Superior temporal gyrus (tissue), 1 donor: ENCODE results near the gene KCNK1.

Experiments used
- DNase-seq: peaks from one replicate; pipeline ENCODE4 v3.0.0-alpha.2; 2016; ENCODE audit errors: extremely low spot score

KCNK1 gene

DNA sequence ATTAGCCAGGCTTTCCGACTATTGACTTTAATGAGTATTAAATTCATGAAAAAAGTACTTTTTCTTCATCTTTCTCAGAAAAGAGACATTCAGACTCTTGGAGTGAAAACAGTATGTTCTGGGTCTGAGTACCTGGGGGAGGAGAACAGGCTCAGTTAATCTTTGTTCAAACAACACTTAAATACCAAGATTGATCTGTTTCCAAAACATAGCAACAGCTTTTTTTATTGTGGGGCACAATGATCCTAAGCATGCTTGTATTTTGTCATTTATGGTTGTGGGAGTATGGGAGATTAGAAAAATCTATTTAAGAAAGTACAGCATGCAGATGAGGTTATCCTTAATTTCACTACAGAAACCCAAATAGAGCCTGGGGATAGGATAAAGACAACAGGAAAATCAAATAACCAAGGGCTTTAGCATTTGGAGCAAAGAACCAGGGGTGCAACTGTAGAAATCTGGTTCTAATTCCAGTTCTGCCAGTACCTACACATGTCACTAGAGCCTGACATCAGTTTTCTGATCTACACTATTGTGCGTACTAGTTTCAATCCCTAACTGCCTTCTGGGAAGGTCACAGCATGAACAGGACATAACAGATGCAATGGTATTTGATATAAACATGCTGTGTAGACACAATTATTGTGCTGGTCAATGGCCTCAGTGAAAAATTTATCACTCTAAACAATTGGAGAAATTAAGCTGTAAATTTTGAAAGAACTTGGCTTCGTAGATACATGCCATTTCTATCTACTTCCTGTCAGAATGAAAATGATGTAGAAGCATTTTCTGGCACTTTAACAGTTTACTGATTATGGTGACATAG is 91.2 kb downstream of the KCNK1 start:
- DNase-seq: no peak

DNA sequence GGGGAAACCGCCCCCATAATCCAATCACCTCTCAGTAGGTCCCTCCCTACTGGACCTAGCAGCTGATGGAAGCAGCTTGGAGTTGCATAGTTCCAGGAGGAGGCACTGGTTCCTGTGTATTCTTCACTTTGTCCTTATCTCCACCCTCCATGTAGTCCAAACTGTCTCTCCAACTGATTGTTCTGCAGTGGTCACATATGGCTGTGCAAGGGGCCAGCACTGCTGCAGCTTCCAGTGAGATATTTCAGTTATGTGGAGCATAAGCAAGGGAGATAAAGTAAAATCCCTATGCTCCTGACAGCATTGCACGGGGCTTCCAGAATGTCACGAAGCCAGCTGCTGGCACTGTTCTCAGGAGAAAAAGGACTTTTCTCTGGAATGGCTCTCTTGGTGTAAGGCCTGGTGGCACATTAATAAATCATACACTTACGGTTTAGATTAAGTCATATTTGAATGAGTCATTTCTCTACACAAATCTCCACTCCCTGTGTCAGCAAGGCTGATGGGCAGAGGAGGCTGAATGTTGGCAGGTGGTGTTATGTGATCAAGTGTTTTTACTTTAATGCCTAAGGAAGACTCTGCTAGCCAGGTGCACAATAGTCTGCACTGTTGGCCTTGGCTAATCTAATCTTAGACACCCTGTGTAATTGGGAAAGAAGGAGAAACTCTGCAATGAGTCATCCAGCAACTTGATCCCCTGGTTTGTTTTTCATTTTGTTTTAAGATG is 93.4 kb downstream of the KCNK1 start:
- no peak for DNase-seq

GRCh38 chr1:233707880-233708815 is 94.2 kb downstream of the KCNK1 start:
- no peak for DNase-seq

DNA sequence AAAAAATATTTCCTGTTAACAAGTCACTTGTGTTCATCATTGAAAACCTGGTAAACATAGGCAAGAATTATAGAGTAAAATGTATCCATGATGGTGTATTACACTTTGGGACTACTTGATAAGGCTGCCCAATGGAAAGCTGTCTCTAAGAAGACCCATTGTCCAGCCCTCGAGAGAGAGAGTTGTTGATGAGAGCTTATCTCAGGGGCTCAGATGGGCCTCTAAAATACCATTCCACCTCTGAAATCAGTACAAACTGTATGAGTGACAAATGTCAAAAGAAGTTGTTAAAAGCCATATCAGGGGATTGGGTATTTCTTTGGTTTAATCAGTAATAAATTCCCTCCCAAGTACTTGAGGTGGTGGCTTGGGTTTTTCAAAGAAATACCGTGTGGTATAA is 96.1 kb downstream of the KCNK1 start:
- DNase-seq: no peak

GRCh38 chr1:233710507-233710906 is 96.6 kb downstream of the KCNK1 start:
- DNase-seq: no peak

GRCh38 chr1:233714631-233715217 is 100.8 kb downstream of the KCNK1 start:
- DNase-seq: no peak

DNA sequence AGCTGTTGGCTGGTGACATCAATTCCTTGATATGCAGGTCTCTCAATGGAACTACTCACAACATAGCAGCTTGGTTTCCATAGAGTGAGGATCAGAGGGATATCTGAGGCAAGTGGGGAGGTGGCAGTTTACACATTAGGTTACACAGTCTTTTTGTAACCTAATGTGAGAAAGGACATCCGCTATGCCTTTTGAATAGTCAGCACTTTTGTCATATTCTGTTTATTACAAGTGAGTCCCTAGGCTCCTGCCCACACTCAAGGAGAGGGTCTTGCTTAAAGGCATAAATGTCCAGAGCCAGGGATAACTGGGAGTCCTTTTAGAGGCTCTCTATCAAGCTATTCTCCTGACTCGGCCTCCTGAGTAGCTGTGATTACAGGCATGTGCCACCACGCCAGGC is 104.2 kb downstream of the KCNK1 start:
- DNase-seq: no peak

DNA sequence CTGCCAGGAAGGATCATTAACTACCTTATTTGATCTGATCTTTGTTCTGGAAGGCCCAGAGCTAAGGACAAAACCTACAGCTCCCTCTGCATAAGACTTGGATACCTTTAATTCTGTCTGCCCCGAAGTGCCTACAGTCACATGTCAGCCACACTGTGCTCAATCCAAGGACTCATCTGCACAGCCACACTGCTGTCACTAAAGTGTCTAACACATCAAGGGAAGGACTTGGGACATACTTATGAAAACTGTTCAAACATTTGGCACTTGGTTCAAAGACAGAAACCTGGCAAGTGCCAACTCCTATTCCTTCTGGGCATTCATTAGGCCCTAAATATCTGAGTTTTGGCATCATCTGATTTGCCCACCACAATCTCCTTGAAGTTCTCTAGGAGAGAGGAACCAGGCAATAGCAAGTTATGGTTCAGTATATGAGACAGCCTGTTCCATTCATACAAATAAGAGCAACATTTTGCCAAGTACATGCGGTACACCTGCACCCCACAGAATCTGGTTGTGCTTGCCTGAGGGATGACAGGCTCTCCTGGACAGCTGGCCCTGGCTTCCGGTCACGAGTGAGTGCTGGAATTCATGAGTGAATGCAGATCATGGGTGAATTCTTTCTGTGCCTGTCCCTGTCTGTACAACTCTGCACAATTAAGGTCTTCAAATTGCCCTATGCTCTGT is 105.9 kb downstream of the KCNK1 start:
- no peak for DNase-seq

DNA sequence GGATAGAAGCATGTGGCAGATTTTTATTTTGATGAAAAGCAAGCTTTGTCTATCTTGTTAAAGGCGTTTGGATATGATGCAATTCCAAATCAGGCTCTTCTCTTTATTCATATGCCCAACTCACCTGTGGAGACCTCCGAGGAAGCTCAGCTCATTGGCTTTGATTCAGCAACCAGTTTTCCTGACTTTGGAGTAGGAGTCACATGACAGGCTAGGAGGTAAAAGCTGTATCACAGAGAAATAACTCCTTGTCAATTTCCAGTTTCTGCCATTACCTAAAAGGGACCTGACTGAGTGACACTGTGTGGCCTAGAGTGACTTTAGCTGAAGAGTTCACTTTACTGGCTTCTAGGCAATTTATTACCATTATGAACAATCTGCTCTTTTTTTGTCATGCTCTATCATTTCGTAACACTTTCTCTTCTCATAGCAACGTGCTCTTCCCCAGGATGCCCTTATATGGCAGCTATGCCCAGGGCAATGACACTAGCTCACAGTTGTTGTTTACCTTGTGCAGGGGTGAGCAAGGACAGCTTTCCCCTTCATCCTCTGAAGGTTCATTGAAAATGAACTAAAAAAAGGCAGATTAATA is 107.2 kb downstream of the KCNK1 start:
- DNase-seq: no peak
